Measurements from ENCODE around the gene POLRMT.

The POLRMT gene

DNA sequence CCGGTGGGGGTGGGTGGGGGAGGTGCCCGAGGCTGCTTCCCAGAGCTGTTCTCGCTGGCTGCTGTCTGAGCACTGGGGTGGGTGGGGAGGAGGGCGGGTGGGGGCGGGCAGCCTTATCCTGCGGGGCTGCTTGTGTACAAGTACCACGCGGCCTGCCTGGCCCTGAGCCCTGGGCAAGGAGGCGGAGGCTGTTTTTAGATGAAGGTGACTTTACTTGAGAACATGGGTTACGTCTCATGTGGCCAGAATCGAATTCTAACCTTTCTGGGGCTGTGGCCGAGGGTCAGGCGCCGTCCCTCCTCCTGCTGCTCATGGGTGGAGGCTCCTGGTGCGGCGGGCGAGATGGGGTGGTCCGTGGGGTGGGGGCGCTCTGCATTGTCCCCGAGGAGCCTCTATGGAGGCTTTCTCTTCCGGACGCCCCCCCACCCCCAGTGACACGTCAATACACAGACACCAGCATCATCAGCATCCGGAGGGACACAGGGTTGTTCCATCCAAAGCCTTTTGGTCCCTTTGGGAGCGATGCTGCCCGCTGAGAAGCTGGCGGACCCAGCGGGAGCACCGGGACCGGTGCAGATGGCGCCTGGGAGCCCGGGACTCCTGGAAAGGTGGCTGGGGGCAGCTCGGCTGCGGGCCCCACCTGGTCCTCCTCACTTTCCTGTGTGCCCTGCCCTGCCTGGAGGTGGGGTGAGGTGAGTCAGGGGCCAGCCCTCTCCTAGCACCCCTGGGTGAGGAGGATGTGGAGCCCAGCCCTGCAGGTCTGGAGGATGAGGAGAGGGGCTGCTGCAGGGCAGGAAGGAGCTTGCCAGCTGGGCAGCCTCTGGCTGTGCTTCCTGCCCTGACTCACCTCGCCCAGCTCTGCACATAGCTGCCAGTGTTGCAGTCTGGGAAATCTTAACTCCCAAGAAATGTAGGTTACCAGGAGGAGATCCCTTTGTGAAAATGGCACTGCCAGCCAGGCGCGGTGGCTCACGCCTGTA is 57.5 kb downstream of the POLRMT start:
- no peak for DNase-seq

DNA sequence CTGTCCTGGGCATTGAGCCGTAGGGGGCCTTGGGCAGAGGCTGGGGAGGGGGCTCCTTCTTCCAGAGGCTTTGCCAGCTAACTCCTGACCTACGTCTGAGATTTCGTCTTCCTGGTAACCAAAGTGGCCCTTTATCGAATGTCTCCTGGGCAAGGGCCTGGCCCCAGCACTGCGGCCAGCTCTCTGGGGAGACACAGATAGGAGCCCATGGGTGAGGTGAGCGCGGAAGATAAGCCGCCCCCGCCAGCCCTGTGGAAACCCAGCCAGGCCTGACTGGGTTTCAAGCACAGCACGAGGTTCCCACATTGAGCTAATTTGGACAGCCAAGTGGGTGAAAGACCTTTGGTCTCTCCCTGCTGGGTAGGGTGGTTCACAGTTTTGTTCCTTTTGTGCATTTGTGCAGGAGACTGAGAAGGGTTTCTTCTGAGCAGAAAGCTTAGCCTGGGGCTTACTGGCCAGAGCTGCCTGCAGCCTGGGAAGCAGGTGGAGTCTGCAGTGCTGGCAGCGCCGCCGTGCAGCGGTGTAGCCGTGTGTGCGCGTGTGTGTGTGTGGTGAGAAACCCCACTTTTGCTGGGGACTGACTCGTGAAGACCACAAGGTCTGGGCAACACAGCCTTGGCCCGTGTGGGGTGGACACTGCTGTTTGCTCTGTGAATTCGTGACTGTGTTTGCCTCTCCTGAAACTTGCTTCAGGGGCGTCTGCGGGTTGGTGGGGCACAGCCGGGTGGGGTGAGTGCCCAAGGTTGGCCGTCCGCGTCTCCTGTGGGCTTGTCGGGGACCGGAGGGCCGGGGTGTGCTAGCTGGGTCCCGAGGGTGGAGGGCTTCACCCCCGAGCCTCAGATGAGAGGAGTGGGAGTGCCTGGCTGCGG is 58.4 kb downstream of the POLRMT start:
- DNase-seq = no peak

DNA sequence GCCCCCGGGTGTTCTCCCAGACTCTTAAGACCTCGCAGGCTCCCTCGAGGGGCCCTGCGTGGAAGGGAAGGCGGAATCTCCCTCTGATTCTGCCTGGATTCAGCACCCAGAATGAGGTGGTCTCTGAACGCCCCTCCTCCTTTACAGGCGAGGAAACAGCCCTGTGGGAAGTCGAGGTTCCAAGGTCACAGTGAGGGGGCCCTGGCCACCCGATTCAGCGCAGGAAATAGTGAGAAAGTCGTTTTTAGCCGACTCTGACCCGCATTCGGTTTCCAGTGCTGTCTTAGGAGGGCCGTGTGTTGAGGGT is 59.9 kb downstream of the POLRMT start:
- DNase-seq = no peak

DNA sequence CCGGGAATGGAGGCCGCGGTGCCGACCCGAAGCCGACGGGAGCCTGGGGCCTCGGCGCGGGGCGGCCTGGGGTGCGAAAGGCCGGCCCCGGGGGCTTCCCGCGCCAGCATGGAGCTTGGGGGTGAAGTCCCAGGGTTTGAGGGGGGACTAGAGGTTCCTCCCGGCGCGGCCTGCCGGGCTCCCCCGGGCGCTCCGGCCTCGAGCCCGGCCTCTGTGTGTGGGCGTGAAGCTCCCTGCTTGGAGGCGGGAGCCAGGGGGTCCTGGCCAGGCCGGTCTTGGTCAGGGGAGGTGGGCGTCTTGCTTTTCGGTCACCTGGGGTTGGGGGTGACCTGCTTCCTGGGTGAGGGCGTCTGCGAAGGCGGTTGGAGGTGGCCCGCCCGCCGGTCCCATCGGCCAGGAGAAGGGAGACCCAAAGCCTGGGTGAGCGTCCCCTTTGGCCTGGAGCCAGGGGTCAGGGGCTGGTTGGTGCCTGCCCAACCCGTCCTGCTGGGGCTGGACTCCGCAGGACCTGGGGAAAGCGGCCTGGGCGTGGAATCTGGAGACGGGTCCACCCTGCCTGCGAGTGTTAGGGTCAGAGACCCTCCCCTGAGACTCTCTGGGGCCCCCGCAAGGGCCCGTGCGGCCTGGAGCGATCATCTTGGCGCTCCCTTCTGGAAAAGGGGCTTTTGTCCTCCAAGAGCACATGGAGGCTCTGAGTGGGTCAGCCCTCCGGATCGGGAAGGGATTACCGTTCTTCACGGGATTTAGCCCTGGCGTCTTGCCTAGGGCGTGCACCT is 60.4 kb downstream of the POLRMT start:
- peak in 1 of 6 experiments; percentile 30 for DNase-seq

DNA sequence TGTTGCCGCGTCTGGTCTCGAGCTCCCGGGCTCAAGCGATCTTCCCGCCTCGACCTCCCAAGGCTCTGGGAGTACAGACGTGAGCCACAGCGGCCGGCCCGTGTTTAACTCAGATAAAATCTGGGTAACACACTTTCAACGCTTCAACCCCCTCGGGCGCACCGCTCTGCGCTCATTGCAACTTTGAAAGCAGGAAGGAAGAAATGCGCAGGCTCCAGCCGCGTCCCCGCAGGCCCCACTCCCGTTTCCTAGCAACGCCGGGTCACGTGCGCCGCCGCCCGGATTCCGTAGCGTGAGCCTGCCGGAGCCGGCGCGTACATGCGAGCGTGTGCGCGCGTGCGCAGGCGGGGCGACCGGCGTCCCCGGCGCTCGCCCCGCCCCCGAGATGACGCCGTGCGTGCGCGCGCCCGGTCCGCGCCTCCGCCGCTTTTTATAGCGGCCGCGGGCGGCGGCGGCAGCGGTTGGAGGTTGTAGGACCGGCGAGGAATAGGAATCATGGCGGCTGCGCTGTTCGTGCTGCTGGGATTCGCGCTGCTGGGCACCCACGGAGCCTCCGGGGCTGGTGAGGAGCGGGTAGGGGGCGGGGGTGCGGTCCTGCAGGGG is 61.1 kb downstream of the POLRMT start, which contains the start of gene BSG:
TSS of gene BSG (plus strand) at position 457 of the 603 bp plus-strand sequence. CDS start at position 496, 39 bp downstream.
- DNase-seq = peak; percentile 94 to 98 (median 96)

DNA sequence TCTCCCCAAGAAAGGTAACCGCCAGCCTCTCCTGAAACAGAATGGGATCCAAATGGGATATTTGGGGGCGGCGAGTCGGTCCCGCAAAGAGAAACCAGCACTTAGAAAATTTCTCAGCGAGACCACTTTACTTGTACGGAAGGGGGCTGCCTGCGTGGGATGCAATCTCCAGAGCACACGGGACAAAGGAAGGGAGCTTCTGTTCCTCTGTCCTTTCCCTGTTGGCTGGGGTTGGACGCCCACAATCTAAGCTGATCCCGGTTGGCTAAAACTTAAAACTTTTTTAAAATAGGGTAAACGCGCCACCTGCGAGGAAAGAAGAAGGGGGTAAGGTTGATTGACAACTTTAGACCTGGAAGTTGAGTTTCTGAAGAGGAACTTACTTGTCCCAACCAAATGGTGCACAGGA is 61.8 kb downstream of the POLRMT start:
- peak in 4 of 6 experiments; percentile 16 to 65 (median 52) for DNase-seq

DNA sequence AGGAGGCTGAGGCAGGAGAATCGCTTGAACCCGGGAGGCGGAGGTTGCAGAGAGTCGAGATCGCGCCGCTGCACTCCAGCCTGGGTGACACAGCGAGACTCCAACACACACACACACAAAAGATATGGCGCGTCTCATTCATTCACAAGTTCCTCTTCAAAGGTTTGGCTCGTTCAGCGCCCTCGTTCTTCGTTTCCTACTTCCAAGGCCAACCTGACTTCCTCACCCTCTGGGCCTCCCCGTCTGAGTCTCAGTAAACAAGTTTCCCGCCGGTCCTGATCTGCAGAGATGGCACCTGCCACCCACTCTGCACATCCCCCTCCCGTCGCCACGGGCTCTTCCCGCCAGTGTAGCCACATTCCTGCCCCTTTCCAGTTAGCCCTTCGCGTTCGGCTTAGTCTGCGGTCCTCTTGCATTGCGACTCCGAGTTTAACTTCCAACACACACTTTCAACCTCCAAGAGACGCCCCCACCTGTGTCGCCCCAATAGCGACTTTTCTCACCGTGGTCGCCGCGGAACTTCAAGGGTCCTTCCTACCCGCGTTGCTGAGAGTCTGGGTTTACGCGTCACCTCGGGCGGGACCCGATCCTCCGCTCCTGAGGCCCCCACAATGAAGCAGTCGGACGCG is 62.3 kb downstream of the POLRMT start:
- peak; percentile 46 to 83 (median 63) for DNase-seq

DNA sequence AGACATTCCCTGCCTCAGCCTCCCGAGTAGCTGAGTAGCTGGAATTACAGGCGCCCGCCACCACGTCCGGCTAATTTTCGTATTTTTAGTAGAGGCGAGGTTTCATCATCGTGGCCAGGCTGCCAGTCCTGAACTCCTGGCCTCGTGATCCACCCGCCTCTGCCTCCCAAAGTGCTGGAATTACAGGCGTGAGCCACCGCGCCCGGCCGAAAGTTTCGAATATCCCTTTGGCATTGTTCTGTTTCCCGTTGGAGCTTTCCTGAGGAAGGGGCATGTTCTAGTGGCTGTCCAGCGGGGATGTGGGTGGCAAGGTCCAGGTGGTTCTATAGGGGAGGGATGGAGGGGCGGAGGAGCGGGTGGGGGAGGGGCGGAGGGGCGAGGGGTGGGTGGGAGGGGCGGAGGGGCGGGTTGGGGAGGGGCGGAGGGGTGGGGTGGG is 63.1 kb downstream of the POLRMT start:
- DNase-seq = peak in 3 of 6 experiments; percentile 15 to 30 (median 21)

DNA sequence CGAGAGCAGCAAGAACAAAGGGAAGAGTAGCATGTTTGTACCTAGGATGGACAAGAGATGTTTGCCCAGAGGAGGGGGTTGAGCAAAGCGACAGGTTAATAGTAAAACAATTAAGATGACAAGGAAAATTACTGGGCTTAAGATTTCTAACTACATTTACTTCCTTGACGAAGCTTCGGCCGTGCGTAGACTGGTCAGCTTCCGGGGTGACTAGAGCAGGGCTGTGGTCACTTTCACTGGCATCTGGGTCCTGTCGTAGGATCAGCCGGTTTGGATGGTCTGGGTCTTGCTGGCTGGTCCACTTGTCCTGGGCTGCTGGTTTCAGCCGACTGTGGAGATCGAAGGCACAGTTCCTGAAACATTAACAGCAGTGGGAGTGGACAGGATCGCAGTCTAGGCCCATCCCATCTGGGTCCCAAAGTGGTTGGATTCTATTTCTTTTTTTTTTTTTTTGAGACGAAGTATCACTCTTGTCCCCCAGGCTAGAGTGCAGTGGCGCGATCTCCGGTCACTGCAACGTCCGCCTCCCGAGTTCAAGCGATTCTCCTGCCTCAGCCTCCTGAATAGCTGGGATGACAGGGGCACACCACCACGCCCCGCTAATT is 65.9 kb downstream of the POLRMT start:
- DNase-seq = no peak
